MM.1S (cell line): Measurements from ENCODE around the gene PDCD2L.

ENCODE experiments used
- DNase-seq: peaks from one replicate; pipeline ENCODE4 v3.0.0-alpha.2; 2015
- H2AFZ ChIP-seq: fragments of 300-600 bp; sonication (generic); 2 replicates; pipeline ENCODE4 v1.6.0; 2016; ENCODE audit warnings: antibody characterized with exemption, low read length
- H3F3A ChIP-seq: fragments of 300-600 bp; sonication (generic); 2 replicates; pipeline ENCODE4 v1.6.1; 2016; ENCODE audit warnings: mild to moderate bottlenecking, antibody characterized with exemption, low read length, moderate library complexity, mixed read lengths; ENCODE audit not compliant: insufficient read depth
- H3K27ac ChIP-seq: fragments of 300-600 bp; sonication (generic); 2 replicates; pipeline ENCODE4 v1.5.1; 2016; ENCODE audit warnings: mild to moderate bottlenecking, low read length
- H3K27me3 ChIP-seq: fragments of 300-600 bp; sonication (generic); replicated peaks from 2 replicates; pipeline ENCODE4 v1.6.0; 2016; ENCODE audit warnings: low read length; ENCODE audit not compliant: insufficient read depth
- H3K36me3 ChIP-seq: fragments of 300-600 bp; sonication (generic); replicated peaks from 2 replicates; pipeline ENCODE4 v1.6.1; 2016; ENCODE audit warnings: mild to moderate bottlenecking, low read length, mixed read lengths; ENCODE audit not compliant: insufficient read depth
- H3K4me1 ChIP-seq: fragments of 300-600 bp; sonication (generic); 2 replicates; pipeline ENCODE4 v1.6.1; 2016; ENCODE audit warnings: low read length, mixed read lengths
- H3K4me2 ChIP-seq: fragments of 300-600 bp; sonication (generic); 2 replicates; pipeline ENCODE4 v1.6.0; 2016; ENCODE audit warnings: low read depth, low read length
- H3K4me3 ChIP-seq: fragments of 300-600 bp; sonication (generic); 2 replicates; pipeline ENCODE4 v1.5.1; 2016; ENCODE audit warnings: low read length, mixed read lengths
- H3K79me2 ChIP-seq: fragments of 300-600 bp; sonication (generic); 2 replicates; pipeline ENCODE4 v1.6.1; 2016; ENCODE audit warnings: mixed run types, low read length, mixed read lengths
- H3K9ac ChIP-seq: fragments of 300-600 bp; sonication (generic); 2 replicates; pipeline ENCODE4 v1.6.1; 2016; ENCODE audit warnings: low read length, mixed read lengths
- H3K9me2 ChIP-seq: fragments of 300-600 bp; sonication (generic); replicated peaks from 2 replicates; pipeline ENCODE4 v1.6.1; 2016; ENCODE audit warnings: mild to moderate bottlenecking, low read length, mixed read lengths; ENCODE audit not compliant: insufficient read depth
- H3K9me3 ChIP-seq: fragments of 300-600 bp; sonication (generic); replicated peaks from 2 replicates; pipeline ENCODE4 v1.6.1; 2016; ENCODE audit warnings: mild to moderate bottlenecking, low read length, mixed read lengths; ENCODE audit not compliant: insufficient read depth
- H4K20me1 ChIP-seq: fragments of 300-600 bp; sonication (generic); 2 replicates; pipeline ENCODE4 v1.6.1; 2016; ENCODE audit warnings: mild to moderate bottlenecking, low read length, moderate library complexity, mixed read lengths; ENCODE audit not compliant: insufficient read depth
- CTCF ChIP-seq: fragments of 300-600 bp; sonication (generic); IDR thresholded peaks from 2 replicates; pipeline ENCODE4 v1.5.1; 2016; ENCODE audit warnings: antibody characterized with exemption, low read length, mixed read lengths
- EZH2 ChIP-seq: fragments of 300-600 bp; sonication (generic); optimal IDR thresholded peaks from 2 replicates; pipeline ENCODE3; 2017; ENCODE audit warnings: low read depth, mild to moderate bottlenecking, antibody characterized with exemption, low read length, mixed read lengths
- EZH2phosphoT487 ChIP-seq: fragments of 300-600 bp; sonication (generic); IDR thresholded peaks from 2 replicates; pipeline ENCODE4 v1.6.1; 2018; ENCODE audit warnings: antibody characterized with exemption, low read length

PDCD2L gene

DNA sequence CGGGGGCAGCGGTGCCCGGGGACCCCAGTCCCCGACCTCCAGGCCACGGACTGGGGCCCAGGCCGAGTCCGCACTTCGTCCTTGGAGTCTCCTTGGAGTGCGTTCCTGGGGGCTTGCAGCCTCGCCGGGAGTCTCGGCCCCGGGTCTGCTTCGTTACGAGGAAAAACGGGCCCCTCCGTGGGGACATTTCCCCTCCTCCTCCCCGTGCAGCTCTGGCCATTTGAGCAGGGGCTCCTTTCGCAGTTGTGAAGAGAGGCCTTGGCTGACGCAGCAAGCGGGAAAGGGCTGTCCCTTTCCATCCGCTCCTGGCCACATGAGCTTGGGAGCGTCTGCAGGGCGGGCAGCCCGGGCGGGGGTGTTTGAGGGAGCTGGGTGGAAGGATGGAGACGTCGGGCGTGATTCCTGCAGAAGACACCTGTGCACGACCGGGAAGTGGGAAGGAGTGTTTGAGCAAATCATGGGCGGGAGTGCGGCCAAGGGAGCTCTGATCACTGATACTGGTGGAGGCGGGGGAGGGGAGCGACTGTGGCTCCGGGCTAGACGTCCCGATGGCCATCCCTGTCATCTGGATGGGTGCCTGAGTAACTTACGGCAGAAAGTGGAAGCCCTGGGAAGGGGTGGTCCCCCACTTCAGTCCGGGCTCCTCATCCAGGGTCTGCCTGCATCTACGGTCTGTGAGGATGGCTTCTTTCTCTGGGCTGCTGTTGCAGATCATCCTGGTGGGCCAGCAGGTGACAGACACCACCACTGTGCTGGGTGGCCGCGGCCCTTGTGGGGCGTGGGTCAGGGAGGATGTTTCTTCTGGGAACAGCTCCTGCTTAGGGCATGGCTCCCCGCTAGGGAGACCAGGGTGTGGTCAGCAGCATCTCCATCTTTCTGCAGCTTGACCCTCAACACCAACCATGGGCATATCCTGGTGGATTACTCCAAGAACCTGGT lies 38.5 kb upstream of the PDCD2L start:
- TF ChIP-seq EZH2: no peak
- no peak for TF ChIP-seq EZH2phosphoT487
- no peak for TF ChIP-seq CTCF
- Histone ChIP-seq H3K79me2 (peaks cover 57% of the 10 kb centered on the region), H3K27ac (peak overlapping the region; percentile 50; the same call in 1 of the 2 replicates), H3K27me3 (no peaks in the 10 kb centered on the region), H3K36me3 (peaks cover 17% of the 10 kb centered on the region; the same call in 1 of the 2 replicates), H3F3A (peaks cover 11% of the 10 kb centered on the region; the same call in 1 of the 2 replicates), H3K9me2 (no peaks in the 10 kb centered on the region), H3K4me3 (peak overlapping the region; percentile 100), H2AFZ (peak overlapping the region; percentile 77), H3K4me1 (peaks cover 19% of the 10 kb centered on the region; the same call in 1 of the 2 replicates), H3K9me3 (no peaks in the 10 kb centered on the region), H4K20me1 (peaks cover 14% of the 10 kb centered on the region; the same call in 1 of the 2 replicates), H3K9ac (peak overlapping the region; percentile 94), H3K4me2 (peak overlapping the region; percentile 81)
- no peak for DNase-seq

DNA sequence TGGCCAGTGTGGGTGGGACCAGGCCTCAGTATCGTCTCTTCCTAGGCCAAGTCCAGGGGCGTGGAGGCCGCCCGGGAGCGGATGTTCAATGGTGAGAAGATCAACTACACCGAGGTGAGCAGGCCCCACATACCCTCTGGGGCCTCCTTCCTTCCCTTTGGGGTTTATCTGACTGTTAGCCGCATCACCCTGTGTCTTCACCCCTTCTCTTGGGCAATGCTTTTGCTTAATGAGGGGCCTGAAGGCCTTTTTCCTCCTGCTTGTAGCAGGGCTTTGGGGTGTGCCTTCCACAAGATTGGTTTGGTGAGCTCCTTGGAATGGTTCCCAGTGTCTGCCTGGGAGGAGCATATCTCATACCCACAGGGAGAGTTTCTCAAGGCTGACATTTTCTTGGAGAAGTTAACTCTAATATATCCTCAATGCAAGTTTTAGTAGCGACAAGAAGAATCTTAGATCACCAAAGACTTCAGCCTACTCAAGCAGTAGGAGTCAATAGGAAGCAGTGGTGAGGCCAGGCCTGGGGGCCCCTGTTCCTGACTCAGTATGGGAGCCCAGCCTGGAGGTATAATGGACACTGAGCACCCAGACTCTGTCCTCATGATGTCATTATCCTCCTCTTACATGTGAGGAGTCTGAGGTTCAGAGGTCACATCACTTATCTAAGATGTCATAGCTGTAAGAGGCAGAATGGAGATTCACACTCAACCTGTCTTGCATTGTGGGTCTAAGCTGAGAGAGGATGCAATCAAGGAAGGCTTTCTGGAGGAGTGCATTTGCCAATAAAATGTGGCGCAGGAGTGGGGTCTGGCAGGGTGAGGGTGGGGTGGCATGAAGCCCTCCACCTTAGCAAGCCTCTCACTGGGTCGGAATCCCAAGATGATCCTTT lies 37.2 kb upstream of the PDCD2L start:
- Histone ChIP-seq H3K4me1 (peaks cover 19% of the 10 kb centered on the region; the same call in 1 of the 2 replicates), H4K20me1 (peaks cover 14% of the 10 kb centered on the region; the same call in 1 of the 2 replicates), H3K9me2 (no peaks in the 10 kb centered on the region), H3K27me3 (no peaks in the 10 kb centered on the region), H3F3A (peaks cover 11% of the 10 kb centered on the region; the same call in 1 of the 2 replicates), H3K36me3 (peaks cover 19% of the 10 kb centered on the region; the same call in 1 of the 2 replicates), H3K79me2 (peaks cover 68% of the 10 kb centered on the region), H3K9me3 (no peaks in the 10 kb centered on the region), H2AFZ (no peak overlapping the region), H3K4me2 (peak overlapping the region; percentile 81; the same call in 1 of the 2 replicates), H3K4me3 (peak overlapping the region; percentile 100), H3K27ac (no peak overlapping the region), H3K9ac (no peak overlapping the region; the same call in 1 of the 2 replicates)
- no peak for TF ChIP-seq EZH2phosphoT487
- no peak for TF ChIP-seq CTCF
- no peak for TF ChIP-seq EZH2
- DNase-seq: no peak

- DNase-seq: no peak
- no peaks in the 10 kb centered on the region for H3K9me3 ChIP-seq
- no peaks in the 10 kb centered on the region for H3K27me3 ChIP-seq
- peaks cover 74% of the 10 kb centered on the region for H3K79me2 ChIP-seq
- H3K9me2 ChIP-seq: no peaks in the 10 kb centered on the region
- peaks cover 19% of the 10 kb centered on the region; the same call in 1 of the 2 replicates for H3K4me1 ChIP-seq
- H3F3A ChIP-seq: peaks cover 11% of the 10 kb centered on the region; the same call in 1 of the 2 replicates
- H3K9ac ChIP-seq: no peak overlapping the region
- TF ChIP-seq EZH2phosphoT487 (no peak), CTCF (no peak), EZH2 (no peak)
- H3K36me3 ChIP-seq: peaks cover 19% of the 10 kb centered on the region; the same call in 1 of the 2 replicates
- H3K27ac ChIP-seq: no peak overlapping the region
- H2AFZ ChIP-seq: no peak overlapping the region
- H3K4me3 ChIP-seq: no peak overlapping the region
- H3K4me2 ChIP-seq: no peak overlapping the region; the same call in 1 of the 2 replicates
- H4K20me1 ChIP-seq: peaks cover 14% of the 10 kb centered on the region; the same call in 1 of the 2 replicates
These were observed 36.6 kb upstream of the PDCD2L start for GRCh38 chr19:34367624-34367957.
